NCI-H187 treated with DMSO at 0.1 percent for 48 hours (cell line): ENCODE data around the gene TXNDC9.
"Not testable (repeated sequence)": the region's sequence is repeated elsewhere in the genome, so short reads cannot be mapped to it uniquely, and the experiment has no call there.

ENCODE experiments used
- DNase-seq: peaks from one replicate; lab custom pipeline; 2025; lab: John Stamatoyannopoulos, UW

TXNDC9 gene, protein sequence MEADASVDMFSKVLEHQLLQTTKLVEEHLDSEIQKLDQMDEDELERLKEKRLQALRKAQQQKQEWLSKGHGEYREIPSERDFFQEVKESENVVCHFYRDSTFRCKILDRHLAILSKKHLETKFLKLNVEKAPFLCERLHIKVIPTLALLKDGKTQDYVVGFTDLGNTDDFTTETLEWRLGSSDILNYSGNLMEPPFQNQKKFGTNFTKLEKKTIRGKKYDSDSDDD

DNA sequence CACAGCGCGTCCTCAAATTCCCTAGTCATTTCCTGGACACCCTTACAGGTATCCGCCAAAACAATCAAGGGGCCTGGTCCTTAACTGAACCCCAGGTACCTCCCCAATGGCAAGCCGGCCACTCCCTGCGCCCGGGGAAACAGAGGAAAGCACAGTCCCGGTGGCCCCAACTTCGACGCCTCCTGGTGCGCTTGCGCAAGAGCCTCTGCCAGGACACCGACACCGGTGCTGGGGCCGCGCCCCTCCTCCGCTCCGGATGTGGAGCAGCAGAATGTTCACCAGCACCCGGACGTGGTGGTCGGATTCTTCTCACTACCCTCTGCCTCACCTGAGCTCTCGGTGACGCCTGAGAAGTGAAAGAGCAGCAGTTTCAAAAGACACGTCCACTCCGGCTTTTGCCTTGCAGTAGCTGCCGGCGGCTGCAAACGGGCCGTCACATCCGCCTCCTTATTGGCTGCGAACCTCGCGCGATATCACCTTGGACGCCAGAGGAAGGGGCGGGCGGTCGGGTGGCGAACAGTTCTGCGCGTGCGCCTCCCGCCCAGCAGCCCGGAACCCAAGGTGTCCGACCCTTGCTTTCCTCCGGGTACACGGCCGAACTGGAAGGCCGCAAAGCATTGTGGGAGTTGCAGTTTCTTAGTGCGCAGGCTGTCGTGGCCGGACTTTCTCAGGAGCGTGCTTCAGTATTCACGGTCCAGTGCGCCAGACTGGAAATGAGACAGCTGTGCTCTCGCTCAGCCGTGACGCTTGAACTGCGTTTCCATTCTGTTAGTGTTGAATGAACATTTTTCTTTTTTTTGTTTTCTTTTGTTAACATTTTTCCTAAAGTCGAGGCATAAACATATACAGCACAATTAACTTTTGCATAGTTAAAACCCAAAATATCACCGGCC lies at the start of gene TXNDC9:
TSS of gene TXNDC9 (minus strand) at position 423 of the 893 bp plus-strand sequence. CDS start 3,123 bp downstream, outside the sequence.
- DNase-seq: peak; percentile 98

DNA sequence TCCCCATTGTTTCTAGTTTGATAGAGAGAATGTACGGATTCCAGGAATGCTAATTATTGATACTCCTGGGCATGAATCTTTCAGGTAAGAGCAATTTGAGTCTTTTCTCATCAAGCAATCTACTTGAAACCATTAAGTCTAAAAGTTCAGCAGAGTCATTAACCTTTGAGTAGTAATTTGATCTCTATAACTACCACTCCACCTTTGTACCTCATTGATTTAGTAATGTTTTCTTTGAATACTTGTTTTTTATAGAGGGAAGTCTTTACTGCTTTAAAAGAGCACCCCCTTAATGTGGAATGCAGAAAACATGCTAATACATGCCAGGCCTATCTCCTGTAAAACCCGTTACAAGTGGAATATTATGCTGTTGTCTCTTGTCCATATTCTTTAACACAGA lies 46.0 kb upstream of the TXNDC9 start:
- DNase-seq: no peak

DNA sequence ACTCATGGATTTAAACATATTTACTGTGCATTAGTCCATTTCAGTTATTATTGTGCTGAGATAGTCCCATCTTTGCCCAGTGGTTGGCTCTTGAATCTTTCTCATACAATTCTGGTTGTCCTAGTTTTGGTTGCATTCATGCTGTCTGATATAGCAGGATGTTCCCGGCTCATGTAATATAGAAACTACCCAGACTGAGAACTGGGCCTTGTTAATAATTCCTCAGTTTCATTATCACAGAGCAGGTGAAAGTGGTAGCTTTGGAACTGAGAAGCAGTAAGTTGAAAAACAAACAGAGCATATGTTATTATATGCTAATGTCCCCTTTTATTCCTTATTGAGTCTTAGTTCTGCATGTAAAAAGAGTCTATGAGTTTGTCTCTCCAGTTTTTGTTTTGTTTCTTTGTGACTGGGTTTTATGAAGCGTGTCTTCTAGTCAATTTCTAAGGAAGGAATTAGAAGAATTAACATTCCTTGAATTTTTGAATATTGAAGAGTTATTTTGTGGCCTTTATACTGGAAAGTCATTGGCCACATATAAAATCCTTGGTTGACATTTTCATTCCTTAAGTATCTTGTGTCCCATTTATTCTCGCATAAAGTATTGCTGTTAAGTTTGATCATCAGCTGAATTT lies 44.4 kb upstream of the TXNDC9 start:
- no peak for DNase-seq

DNA sequence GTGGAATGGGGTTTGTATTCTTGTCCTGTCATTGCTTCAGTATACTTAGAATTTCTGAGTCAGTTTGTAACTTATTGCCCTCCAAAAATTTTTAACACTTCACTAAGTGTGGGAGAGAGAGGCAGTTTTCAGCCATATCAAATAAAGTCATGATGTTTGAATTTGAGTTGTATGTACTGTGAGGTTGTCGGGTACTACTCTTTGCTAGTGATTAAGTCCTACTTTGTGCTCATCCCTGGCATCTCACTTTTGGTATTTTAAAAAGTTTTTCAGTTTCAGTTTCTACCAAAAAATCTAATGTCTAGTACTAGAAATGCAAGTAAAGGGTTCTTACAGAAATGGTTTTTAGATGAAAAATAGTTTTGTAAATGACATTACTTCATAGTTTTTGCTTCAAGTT lies 41.7 kb upstream of the TXNDC9 start:
- DNase-seq: no peak

DNA sequence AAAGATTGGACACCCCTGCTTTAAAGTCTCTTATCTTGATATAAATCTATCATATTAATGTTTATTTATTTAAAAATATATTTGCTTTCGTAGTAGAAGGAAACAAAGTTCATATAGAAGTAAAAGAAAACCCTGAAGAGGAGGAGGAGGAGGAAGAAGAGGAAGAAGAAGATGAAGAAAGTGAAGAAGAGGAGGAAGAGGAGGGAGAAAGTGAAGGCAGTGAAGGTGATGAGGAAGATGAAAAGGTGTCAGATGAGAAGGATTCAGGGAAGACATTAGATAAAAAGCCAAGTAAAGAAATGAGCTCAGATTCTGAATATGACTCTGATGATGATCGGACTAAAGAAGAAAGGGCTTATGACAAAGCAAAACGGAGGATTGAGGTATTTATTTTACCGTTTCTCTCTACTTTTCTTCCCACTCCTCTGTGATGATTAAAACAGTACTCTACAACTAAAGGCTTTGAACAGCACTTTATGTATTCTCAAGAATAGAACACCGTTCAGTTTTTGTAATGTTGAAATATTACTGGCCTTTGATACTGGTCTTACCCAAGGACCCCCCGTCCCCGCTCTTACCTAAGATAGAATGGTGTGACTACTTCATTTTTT lies 40.2 kb upstream of the TXNDC9 start:
- no peak for DNase-seq

DNA sequence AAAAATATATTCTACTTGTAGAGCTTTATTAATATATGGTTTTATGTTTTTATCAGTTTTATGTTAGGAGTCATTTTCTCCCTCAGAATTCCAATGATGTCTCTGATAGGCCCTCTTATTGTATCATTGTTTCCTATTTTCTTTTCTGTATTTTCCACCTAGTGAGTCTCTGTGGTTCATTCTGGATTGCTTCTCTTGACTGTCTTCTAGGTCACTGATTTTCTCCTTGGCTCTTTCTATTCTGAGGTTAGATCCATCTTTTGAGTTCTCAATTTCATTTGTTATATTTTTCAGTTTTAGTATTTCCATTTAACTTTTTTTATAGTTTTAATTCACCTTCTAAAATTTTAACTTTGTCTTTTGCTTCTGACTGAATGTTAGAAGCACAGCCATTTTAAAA lies 38.6 kb upstream of the TXNDC9 start:
- no peak for DNase-seq

DNA sequence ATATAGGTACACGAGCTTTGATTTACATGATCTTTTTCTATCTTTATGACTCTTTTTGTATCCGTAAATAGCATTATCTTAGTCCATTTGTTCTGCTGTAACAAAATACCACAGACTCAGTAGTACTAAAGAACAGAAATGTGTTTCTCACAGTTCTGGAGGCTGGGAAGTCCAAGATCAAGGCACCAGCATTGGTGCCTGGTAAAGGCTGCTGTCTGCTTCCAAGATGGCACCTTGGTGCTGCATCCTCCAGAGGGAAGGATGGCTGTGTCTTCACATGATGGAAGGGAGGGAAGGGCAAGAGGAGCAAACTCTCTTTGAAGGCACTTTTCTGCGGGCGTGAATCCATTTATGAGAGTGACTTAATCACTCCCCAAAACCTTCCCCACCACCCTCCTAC lies 37.0 kb upstream of the TXNDC9 start:
- no peak for DNase-seq

DNA sequence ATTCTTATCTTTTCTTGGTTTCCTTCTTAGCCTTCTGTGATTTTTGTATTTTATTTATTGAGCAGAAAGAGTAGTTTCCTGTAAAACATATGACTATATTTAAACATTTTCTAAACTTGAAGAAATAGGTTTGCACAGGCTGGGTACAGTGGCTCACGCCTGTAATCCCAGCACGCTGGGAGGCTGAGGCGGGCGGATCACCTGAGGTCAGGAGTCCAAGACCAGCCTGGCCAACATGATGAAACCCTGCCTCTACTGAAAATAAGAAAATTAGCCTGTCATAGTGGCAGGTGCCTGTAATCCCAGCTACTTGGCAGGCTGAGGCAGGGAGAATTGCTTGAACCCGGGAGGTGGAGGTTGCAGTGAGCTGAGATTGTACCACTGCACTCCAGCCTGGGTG lies 32.7 kb upstream of the TXNDC9 start:
- not testable (repeated sequence) for DNase-seq

DNA sequence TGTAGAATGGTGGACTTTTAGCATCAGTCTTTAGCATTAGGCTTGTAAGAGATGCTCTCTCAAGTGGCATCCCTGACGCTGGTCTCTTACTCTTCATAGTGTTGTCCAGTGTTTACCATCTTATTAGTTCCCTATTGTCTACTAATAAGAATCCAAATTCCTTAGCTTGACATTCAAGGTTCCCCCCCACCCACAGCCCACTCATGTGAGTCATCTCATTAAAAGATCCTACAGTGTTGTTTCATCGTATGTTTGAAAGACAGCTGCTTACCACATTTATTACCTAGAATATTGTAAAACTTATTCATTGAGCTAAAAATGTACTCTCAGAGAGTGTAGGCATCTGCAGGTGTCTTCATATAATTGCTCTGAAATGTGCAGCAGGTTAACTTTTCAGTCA lies 29.5 kb upstream of the TXNDC9 start:
- DNase-seq: no peak

DNA sequence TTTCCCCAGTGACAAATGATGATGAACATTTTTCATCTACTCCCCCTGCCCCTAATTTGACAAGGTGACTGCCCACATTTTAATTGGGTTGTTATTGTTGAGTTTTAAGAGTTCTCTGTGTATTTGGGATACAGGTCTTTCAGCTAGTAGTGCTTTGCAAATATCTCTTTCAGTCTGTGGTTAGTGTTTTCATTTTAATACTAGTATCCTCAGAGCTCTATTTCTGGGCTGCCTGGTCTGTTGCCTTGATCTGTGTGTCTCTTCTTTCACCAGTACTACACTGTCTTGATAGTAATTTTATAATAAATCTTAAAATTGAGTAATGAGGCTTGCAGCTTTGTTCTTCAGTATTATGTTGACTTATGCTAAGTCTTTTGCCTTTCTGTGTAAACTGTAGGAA lies 20.7 kb upstream of the TXNDC9 start:
- no peak for DNase-seq

DNA sequence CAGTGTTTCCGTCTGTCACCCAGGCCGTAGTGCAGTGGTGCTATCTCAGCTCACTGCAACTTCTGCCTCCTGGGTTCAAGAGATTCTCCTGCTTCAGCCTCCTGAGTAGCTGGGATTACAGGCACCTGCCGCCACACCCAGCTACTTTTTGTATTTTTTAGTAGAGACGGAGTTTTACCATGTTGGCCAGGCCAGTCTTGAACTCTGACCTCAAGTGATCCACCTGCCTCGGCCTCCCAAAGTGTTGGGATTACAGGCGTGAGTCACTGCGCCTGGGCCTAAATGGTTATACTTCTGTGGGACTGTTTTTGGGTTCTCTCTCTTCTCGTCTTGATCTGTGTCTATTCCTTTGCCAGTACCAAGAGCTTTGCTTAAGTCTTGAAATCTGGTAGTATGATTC lies 18.7 kb upstream of the TXNDC9 start:
- DNase-seq: not testable (repeated sequence)

DNA sequence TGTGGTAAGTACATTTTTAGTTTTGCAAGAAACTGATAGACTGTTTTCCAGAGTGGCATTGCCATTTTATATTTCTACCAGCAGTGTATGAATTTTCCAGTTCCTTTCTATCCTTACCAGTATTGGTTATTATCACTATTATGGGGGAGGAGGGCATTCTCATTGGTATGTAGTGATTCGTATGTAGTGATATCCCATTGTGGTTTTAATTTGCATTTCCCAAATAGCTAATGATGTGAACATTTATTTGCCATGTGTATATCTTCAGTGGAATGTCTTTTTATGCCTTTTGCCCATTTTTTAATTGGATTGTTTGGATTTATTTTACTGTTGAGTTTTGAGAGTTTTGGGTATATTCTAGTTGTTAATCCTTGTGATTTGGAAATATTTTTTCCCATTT lies 17.9 kb upstream of the TXNDC9 start:
- no peak for DNase-seq

DNA sequence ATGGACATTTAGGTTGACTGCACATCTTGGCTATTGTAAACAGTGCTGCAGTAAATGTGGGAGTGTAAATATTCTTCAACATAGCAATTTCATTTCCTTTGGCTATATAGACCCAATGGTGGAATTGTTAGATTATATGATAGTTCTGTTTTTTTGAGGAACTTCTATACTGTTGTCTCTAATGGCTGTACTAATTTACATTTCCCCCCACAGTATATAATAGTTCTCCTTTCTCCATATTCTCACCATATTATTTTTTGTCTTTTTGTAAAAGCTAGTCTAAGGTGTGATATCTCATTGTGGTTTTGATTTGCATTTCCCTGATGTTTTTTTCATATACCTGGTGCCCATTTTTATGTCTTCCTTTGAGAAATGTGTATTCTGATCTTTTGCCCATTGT lies 14.1 kb upstream of the TXNDC9 start:
- no peak for DNase-seq

DNA sequence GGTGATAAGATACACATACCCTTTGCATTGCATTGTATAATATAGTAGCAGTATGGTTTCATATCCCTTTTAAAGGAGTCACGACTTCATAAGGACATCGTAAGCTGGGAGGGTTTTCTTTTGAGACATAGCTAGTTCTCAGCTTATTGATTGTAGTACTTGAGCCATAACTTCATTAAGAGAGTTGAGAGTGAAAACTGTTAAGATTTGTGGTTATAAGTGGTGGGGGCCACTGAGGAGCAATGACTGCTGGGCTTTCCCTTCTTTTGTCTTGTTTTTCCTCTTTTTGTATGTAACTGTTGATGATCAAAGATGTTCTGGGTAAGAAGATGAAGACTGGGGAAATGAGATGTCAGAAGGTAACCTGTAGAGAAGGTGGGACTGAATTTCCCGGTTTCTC lies 12.0 kb upstream of the TXNDC9 start:
- DNase-seq: no peak

DNA sequence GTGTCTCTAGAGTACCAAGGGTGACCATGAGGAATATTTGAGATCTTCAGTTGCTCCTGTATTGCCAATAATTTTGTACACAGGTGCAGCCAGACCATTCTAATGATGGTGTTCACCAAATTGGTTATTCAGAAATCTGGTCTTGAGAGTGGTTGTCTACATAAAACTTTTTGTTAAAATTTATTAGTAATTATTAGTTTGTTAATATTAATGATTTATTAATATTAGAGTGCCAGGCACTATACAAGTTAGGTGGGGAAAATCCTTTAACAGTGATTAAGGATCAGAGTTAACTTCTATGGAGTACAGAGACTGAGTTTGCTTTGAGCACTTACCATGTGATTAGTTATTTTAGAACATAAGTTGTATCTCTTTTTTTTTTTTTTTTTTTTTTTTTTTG lies 10.1 kb upstream of the TXNDC9 start:
- DNase-seq: no peak

DNA sequence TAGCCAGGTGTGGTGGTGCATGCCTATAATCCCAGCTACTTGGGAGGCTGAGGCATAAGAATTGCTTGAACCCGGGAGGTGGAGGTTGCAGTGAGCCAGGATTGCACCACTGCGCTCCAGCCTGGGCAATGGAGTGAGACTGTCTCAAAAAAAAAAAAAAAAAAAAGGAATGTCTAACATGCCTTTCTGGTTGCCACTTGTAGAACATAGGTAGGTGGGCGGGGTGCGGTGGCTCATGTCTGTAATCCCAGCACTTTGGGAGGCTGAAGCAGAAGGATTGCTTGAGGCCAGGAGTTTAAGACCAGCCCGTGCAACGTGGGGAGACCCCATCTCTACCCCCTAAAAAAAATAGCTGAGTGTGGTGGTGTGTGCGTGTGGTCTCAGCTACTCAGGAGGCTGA lies 9.3 kb upstream of the TXNDC9 start:
- not testable (repeated sequence) for DNase-seq

DNA sequence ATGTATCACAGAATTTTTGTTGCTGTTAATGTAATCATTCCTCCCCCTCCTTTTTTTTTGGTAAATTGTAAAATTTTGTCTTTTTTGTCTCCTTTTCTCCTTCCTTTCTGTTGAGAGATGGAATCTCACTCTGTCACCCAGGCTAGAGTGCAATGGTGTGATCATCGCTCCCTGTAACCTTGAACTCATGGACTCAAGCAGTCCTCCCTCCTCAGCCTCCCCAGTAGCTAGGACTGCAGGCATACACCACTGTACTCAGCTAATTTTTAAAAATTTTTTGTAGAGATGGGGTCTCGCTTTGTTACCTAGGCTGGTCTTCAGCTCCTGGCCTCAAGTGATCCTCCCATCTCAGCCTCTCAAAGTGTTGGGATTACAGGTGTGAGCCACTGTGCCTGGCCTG lies 6.4 kb upstream of the TXNDC9 start:
- DNase-seq: no peak

DNA sequence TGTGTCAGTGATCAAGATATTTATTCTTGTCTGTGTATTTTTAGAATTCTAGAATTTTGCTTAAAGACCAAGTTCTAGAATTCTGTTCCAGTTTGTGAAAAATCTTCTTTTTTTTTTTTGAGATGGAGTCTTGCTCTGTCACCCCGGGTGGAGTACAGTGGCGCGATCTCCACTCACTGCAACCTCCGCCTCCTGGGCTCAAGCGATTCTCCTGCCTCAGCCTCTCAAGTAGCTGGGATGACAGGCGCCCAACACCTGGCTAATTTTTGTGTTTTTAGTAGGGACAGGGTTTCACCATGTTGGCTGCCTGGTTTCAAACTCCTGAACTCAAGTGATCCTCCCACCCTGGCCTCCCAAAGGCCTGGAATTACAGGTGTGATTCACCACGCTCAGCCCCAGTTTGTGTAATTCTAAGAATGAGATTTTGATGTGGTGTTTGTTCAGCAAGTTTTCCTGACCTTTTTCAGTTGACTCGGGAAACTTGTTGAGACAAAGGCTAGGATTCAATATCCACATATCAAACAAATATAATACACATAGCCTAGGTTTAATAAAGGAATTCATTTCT lies 4.6 kb upstream of the TXNDC9 start:
- DNase-seq: no peak

DNA sequence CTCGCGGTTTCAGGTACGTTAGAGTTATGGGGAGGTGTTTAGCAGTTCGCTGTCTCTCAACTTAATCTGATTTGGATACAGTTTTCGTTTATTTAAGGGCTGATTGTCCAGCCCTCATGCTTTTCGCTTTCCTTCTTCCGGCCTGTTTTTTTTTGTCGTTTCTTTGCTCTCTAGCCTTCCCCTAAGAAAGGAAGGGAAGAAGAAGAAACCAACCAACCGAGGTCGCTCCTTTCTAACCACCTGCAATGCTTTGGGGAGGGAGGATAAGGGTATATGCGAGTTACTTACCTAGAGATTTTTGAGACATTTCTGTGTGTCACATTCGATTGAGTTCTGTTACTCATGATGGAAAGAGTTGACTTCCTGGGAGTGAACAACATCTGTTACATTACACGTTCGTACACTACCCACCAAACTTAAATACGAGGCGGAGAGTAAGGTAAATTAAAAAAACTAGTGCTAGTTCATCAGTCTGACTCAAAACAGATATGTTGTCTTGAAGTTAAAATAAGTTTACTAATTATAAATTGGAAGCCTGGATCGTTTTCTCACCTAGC lies 2.0 kb upstream of the TXNDC9 start:
- DNase-seq: no peak

DNA sequence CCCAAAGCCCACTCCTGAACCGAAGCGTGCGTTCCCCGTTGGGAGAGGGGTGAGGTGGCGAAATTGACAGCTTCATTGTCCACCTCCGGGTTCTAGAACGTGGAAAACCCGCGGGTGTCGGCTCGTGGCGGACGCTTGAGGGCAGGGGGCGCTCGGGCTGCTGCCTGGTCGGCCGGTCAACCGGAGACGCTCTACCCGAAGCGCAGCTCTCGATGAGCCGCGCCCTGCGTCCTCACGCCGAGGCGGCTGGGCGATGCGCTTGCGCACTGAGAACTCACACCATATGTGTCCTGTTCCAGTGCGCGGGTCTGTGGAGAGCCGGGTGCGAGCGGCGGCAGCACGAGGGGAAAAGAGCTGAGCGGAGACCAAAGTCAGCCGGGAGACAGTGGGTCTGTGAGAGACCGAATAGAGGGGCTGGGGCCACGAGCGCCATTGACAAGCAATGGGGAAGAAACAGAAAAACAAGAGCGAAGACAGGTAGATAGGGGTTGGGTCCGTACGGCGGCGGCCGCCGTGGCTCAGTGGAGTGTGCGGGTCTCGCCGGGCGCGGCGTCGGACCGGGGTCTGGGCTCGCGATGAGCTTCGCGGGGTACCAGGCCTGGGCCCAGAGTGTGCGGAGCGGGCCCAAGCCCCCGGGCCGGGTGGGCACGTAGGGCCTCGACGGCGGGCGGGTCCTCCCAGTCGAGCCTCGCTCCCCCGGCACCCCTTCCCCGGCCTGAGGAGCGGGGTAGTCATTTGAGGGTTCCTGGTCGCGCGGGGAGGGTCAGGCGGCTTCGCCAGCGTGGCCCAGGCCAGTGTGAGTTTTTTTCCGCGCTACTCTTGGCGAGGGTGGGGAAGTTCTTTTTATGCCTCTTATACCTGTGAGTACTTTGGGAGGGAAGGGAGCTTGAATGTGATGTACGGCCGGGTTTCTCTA lies 1.2 kb upstream of the TXNDC9 start, which contains the start of gene EIF5B:
TSS of gene EIF5B (plus strand) at position 277 of the 916 bp plus-strand sequence. CDS start at position 443, 166 bp downstream.
- peak; percentile 52 for DNase-seq

DNA sequence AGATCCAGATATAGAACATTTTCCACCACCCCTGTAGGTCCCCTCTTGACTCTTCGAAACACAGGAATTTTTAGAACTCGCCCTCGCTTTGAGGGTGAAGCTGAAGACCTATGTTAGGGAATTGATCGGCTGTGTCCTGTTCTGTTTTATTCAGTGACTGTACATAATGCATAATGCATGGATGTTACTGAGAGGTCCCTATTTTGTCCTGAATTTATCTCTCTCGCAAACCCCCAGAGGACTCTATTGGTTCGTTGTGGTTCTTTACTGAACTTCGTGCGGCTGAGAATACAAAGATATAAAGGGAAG lies 625 bp upstream of the TXNDC9 start:
- no peak for DNase-seq
